GM12873 (cell line): ENCODE results near the gene BEAN1.

Experiments used
- CTCF ChIP-seq: IDR thresholded peaks from 2 replicates; pipeline ENCODE4 v1.5.1; 2012; ENCODE audit warnings: low read depth, mild to moderate bottlenecking, moderate library complexity, low read length, control low read depth; ENCODE audit not compliant: insufficient read depth; ENCODE audit errors: missing control alignments

BEAN1 gene

GRCh38 chr16:66388350-66389139 lies 38.5 kb upstream of the BEAN1 start:
- TF ChIP-seq CTCF: no peak

- no peak for TF ChIP-seq CTCF
Measured at GRCh38 chr16:66389256-66390176, 37.6 kb upstream of the BEAN1 start.

- TF ChIP-seq CTCF: no peak
Measured at GRCh38 chr16:66390346-66391108, 36.6 kb upstream of the BEAN1 start.

GRCh38 chr16:66391726-66392670 lies 35.1 kb upstream of the BEAN1 start:
- TF ChIP-seq CTCF: no peak

- no peak for TF ChIP-seq CTCF
Measured at GRCh38 chr16:66395806-66396555, 31.1 kb upstream of the BEAN1 start.
